ENCODE data around the gene ABHD8. TPM values are rescaled to one million over a fixed set of nuclear protein-coding genes. Genes with fewer than 3 reads are reported as not detected.

ABHD8 gene
- total and polyA plus RNA-seq, 5 donors from 2014 or later: 5.1 to 8.7 (median 6.0) TPM

DNA sequence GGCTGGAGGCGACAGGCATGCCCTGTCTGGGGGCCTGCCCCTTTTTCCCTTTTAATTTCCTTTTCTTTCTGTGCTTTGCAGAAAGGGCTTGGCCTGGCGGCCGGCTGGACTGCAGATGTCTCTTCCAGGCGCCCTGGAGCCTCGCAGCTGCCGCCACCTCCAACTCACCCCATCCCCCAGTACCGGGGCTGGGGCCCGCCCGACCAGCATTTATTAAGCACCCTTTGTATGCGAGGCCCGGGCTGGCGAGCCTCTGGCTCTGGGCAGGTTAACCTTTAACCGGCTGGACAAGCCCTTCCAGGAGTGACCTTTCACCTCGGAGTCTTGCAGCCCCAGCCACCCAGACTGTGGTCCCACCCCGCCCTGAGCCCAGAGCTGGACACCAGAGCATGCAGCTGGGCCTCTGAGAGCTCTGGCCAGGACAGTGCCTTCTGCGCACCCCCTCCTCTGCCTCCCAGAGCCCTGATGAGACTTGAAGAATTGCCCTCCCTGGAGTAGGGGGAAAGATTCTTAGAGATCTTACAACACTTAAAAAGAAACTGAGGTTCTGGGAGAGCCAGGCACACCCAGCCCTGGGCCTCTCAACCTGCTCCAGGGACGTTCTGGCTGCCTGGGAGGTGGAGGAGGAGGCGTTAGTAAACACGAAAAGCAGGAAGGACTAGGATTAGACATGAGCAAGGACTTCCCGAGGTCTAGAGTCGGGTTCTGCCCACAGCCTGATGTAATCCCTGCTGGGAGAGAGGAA is 56.4 kb downstream of the ABHD8 start:
- DNase-seq: no peak
- Histone ChIP-seq H3K9me3 (ENCODE audit: control insufficient read depth in 2 of 2, low read length in 2 of 2) (no peaks in the 10 kb centered on the region), H3K4me3 (ENCODE audit: low read depth, low read length) (no peak overlapping the region), H3K27me3 (ENCODE audit: control insufficient read depth, insufficient read depth, low read length) (no peaks in the 10 kb centered on the region), H3K27ac (ENCODE audit: insufficient read depth, low read length, poor library complexity, severe bottlenecking) (no peak overlapping the region), H3K4me1 (ENCODE audit: control insufficient read depth, insufficient read depth, low read length, poor library complexity, severe bottlenecking) (peaks cover 19% of the 10 kb centered on the region), H3K36me3 (ENCODE audit: control insufficient read depth, insufficient read depth, low read length) (no peaks in the 10 kb centered on the region)
- H3K4me3 Mint-ChIP-seq: peak overlapping the region; percentile 53 to 85 (median 69)
- H3K27ac Mint-ChIP-seq: peak overlapping the region in 1 of 3 donors; percentile 69
- H3K36me3 Mint-ChIP-seq: no peaks in the 10 kb centered on the region
- no peaks in the 10 kb centered on the region for H3K9me3 Mint-ChIP-seq
- peaks cover 0 to 12% (median 1%) of the 10 kb centered on the region in 4 donors for H3K4me1 Mint-ChIP-seq
- no peak for ATAC-seq (ENCODE audit: low read depth in 2 of 2)
- peaks cover 31% of the 10 kb centered on the region for H3K27me3 Mint-ChIP-seq

DNA sequence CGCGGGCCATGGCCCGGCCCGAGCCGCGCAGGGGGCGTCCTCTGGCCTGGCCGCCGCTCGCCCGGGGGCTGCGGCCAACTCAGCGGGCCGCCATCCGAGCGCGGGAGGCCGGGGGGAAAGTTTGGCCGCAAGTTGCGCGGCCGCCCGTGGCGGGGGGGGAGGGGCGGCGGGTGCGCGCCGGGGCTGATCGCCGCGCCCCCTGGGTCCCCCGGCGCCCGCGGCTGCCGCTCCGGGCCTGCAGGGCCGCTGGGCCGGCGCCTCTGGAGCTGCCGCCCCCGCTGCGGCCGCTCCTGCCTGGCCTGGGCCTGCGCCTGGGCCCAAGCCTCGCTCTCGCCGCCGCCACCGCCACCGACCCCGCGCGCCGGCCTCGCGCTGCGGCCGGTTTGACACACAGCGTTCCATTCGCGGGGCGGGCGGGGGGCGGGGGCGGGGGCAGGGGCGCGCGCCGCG is 57.7 kb downstream of the ABHD8 start, which contains the start of gene NR2F6:
Gene NR2F6 (minus strand): TSS at position 385 of the 450 bp plus-strand sequence. CDS start 699 bp downstream, outside the sequence.
- H3K4me3 ChIP-seq (ENCODE audit: low read depth, low read length): no peak within 1 kb of the TSS
- ATAC-seq (ENCODE audit: low read depth in 2 of 2): peak in 1 of 2 donors; percentile 5

DNA sequence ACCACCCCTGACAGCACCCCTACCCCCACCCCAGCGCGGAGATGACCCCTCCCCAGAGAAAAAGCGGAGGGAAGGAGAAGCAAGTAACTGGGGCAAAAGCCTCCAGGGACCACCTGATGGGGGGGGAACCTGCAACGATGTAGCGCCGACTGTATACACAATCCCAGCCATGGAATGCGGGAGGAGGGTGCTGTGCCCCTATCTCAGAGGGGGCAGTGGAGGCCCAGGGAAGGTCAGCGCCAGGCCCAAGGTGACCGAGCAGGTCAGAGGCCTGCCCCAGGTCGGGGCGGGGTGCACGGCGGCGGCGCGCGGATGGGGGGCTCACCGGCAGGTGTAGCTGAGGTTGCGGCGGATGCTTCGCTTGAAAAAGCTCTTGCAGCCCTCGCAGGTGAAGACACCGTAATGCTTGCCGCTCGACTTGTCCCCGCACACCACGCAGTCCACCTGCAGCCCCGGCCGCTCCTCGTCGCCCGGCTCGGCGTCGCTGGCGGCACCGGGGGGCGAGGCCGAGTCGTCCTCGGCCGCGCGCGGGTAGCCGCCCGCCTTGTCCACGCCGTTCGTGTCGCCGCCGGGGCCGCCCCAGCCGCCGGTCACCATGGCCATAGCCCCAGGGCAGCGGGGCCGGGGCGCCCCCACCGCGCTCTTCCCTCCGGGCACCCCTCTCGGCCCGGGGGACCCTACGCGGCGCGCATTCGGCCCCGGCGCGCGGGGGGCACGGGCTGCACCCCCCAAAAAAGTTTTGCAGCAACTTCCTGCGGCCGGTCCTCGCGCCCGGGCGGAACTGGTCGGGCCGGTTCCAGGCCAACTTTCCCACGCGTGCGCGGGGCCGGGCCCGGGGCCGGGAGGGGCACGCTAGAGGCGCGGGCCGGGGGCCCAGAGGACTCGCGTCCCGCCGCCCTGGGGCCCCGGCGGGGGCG is 58.3 kb downstream of the ABHD8 start:
- ATAC-seq (ENCODE audit: low read depth in 2 of 2): no peak
- H3K27me3 Mint-ChIP-seq: peaks cover 41% of the 10 kb centered on the region
- no peak overlapping the region for H3K4me3 ChIP-seq (ENCODE audit: low read depth, low read length)

More for the DNA sequence above, 57.7 kb downstream of the ABHD8 start, which contains the start of gene NR2F6:
- Histone ChIP-seq H3K4me1 (ENCODE audit: control insufficient read depth, insufficient read depth, low read length, poor library complexity, severe bottlenecking) (peaks cover 19% of the 10 kb centered on the region), H3K9me3 (ENCODE audit: control insufficient read depth in 2 of 2, low read length in 2 of 2) (no peaks in the 10 kb centered on the region), H3K36me3 (ENCODE audit: control insufficient read depth, insufficient read depth, low read length) (no peaks in the 10 kb centered on the region), H3K27me3 (ENCODE audit: control insufficient read depth, insufficient read depth, low read length) (no peaks in the 10 kb centered on the region), H3K27ac (ENCODE audit: insufficient read depth, low read length, poor library complexity, severe bottlenecking) (no peak within 1 kb of the TSS)
- Mint-ChIP-seq H3K36me3 (no peaks in the 10 kb centered on the region), H3K4me3 (peak within 1 kb of the TSS; percentile 83 to 92 (median 87)), H3K9me3 (no peaks in the 10 kb centered on the region), H3K27ac (peak within 1 kb of the TSS in 1 of 3 donors; percentile 71), H3K27me3 (peaks cover 40% of the 10 kb centered on the region), H3K4me1 (peaks cover 0 to 12% (median 1%) of the 10 kb centered on the region in 4 donors)
- DNase-seq: no peak

DNA sequence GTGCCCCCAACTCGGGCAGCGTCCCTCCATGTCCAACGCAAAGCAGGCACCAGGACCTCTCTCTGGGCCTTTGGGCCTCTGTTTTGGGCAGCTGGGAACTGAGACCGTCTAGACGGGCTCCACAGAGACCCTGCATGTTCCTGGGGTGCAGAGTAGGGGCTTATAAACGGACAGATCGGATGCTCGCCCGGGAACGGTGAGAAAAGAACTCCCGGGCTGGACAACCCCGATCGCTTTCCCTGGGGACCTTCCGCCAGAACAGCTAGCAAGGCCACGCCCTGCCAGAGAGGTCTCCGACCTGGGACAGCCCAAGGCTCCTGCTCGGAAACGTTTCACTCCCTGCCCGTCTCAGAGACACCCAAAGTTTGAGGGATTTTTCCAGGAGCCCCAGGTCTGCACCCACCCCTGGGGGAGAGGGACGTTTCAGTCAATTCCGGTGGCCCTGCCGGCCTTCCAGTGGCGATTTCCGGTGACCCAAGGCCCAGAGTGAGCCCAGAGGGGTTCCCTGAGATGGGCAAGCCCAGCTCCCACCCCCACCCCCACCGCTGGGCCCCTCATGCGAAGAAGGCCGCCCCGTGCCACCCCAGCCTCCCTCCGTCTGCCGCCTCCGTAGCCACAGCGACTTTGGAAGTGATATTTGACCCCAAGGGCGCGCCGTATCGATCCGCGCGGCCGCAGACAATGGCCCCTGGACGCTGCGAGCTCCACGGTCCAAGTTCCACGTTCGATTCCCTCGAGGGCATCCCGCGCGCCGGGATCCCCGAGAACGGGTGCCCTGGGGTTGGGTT is 59.2 kb downstream of the ABHD8 start:
- ATAC-seq (ENCODE audit: low read depth in 2 of 2) (no peak), DNase-seq (no peak)
- H3K27ac Mint-ChIP-seq: no peak overlapping the region
- H3K4me1 Mint-ChIP-seq: peaks cover 0 to 12% (median 1%) of the 10 kb centered on the region in 4 donors
- no peaks in the 10 kb centered on the region for H3K27me3 ChIP-seq (ENCODE audit: control insufficient read depth, insufficient read depth, low read length)
- H3K4me3 ChIP-seq (ENCODE audit: low read depth, low read length): no peak overlapping the region
- H3K9me3 ChIP-seq (ENCODE audit: control insufficient read depth in 2 of 2, low read length in 2 of 2): no peaks in the 10 kb centered on the region
- peaks cover 41% of the 10 kb centered on the region for H3K27me3 Mint-ChIP-seq
- no peaks in the 10 kb centered on the region for H3K9me3 Mint-ChIP-seq
- no peaks in the 10 kb centered on the region for H3K36me3 Mint-ChIP-seq
- H3K4me3 Mint-ChIP-seq: peak overlapping the region; percentile 52 to 67 (median 64)
- no peaks in the 10 kb centered on the region for H3K36me3 ChIP-seq (ENCODE audit: control insufficient read depth, insufficient read depth, low read length)
- H3K4me1 ChIP-seq (ENCODE audit: control insufficient read depth, insufficient read depth, low read length, poor library complexity, severe bottlenecking): peaks cover 19% of the 10 kb centered on the region
- no peak overlapping the region for H3K27ac ChIP-seq (ENCODE audit: insufficient read depth, low read length, poor library complexity, severe bottlenecking)

More for the DNA sequence above, 58.3 kb downstream of the ABHD8 start:
- no peaks in the 10 kb centered on the region for H3K9me3 Mint-ChIP-seq
- no peak overlapping the region for H3K27ac Mint-ChIP-seq
- H3K4me3 Mint-ChIP-seq: peak overlapping the region; percentile 5 to 67 (median 64)
- H3K4me1 Mint-ChIP-seq: peaks cover 0 to 12% (median 1%) of the 10 kb centered on the region in 4 donors
- Histone ChIP-seq H3K27me3 (ENCODE audit: control insufficient read depth, insufficient read depth, low read length) (no peaks in the 10 kb centered on the region), H3K9me3 (ENCODE audit: control insufficient read depth in 2 of 2, low read length in 2 of 2) (no peaks in the 10 kb centered on the region), H3K36me3 (ENCODE audit: control insufficient read depth, insufficient read depth, low read length) (no peaks in the 10 kb centered on the region), H3K4me1 (ENCODE audit: control insufficient read depth, insufficient read depth, low read length, poor library complexity, severe bottlenecking) (peaks cover 19% of the 10 kb centered on the region), H3K27ac (ENCODE audit: insufficient read depth, low read length, poor library complexity, severe bottlenecking) (no peak overlapping the region)
- no peaks in the 10 kb centered on the region for H3K36me3 Mint-ChIP-seq
- no peak for DNase-seq

DNA sequence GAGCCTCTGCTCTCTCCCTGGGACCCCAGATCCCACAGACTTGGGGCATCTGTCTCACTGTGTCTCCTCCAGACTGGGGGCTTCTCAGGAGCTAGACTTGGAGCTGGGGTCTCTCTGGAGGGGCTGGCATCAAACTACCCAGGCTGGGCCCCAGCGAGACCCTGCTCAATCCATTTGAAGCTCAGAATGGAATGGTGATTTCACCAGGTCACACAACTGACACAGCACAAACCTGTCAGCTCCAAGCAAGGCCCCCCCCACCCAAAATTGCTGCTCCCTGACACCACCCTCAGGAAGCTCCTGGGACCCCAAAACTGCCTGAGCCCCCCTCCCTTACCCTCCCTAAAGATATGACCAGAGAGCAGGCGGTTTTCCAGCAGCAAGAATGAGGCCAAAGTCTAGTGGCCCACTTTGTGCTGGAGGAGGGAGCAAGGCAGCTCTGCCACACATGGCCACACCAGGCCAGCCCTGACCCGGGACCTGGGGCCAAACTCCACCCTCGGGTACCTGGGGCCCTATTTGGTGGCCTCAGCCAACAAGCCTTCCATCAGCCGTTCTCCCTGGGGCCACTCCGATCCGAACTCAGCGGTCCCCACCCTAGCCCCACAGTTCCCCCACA is 59.9 kb downstream of the ABHD8 start:
- ATAC-seq (ENCODE audit: low read depth in 2 of 2) (no peak), DNase-seq (no peak)
- Mint-ChIP-seq H3K9me3 (no peaks in the 10 kb centered on the region), H3K27me3 (peaks cover 43% of the 10 kb centered on the region), H3K27ac (no peak overlapping the region), H3K36me3 (no peaks in the 10 kb centered on the region), H3K4me3 (peak overlapping the region; percentile 32 to 52 (median 44)), H3K4me1 (peaks cover 0 to 12% (median 1%) of the 10 kb centered on the region in 4 donors)
- no peak overlapping the region for H3K27ac ChIP-seq (ENCODE audit: insufficient read depth, low read length, poor library complexity, severe bottlenecking)
- no peaks in the 10 kb centered on the region for H3K36me3 ChIP-seq (ENCODE audit: control insufficient read depth, insufficient read depth, low read length)
- H3K9me3 ChIP-seq (ENCODE audit: control insufficient read depth in 2 of 2, low read length in 2 of 2): no peaks in the 10 kb centered on the region
- no peaks in the 10 kb centered on the region for H3K27me3 ChIP-seq (ENCODE audit: control insufficient read depth, insufficient read depth, low read length)
- H3K4me1 ChIP-seq (ENCODE audit: control insufficient read depth, insufficient read depth, low read length, poor library complexity, severe bottlenecking): peaks cover 19% of the 10 kb centered on the region
- H3K4me3 ChIP-seq (ENCODE audit: low read depth, low read length): no peak overlapping the region

DNA sequence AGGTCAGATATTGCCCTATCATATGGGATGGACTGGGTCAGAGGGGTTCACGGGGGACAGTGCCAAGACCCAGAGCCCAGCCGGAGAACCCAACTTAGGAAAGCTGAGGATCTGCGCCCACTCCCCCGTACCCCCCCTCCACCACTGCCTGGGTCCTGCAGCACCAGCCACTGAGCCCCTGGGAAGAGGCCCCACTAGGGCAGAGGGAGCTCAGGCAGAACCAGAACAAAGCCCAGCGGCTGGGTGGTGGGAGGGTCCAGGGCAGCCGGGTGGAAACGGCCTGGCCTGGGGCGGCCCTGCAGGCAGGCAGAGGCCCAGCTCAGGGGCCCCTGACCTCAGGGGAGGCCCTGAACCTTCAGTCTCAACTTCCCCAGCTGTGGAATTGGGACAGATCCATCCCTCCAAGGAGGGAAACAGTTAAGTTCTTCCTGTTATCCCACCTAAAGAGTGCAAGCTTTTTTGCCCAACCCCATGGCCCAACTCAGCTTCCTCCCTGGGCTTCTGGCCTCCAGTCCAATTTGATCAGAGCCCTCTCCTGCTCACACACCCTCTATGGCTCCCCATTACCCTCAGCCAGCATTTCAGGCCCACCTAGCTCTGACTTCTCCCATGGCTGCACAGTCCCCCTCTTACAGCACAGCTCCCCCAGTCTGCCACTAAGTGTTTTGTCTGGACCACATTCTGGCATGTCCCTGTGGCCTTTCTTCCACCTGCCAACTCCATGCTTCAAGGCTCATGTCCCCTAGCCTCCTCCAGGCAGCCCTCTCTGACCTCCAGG is 60.6 kb downstream of the ABHD8 start:
- Mint-ChIP-seq H3K4me1 (peaks cover 0 to 12% (median 1%) of the 10 kb centered on the region in 4 donors), H3K36me3 (no peaks in the 10 kb centered on the region), H3K9me3 (no peaks in the 10 kb centered on the region), H3K27me3 (peaks cover 49% of the 10 kb centered on the region), H3K4me3 (no peak overlapping the region), H3K27ac (no peak overlapping the region)
- Histone ChIP-seq H3K4me1 (ENCODE audit: control insufficient read depth, insufficient read depth, low read length, poor library complexity, severe bottlenecking) (peaks cover 19% of the 10 kb centered on the region), H3K9me3 (ENCODE audit: control insufficient read depth in 2 of 2, low read length in 2 of 2) (no peaks in the 10 kb centered on the region), H3K36me3 (ENCODE audit: control insufficient read depth, insufficient read depth, low read length) (no peaks in the 10 kb centered on the region), H3K27ac (ENCODE audit: insufficient read depth, low read length, poor library complexity, severe bottlenecking) (no peak overlapping the region), H3K4me3 (ENCODE audit: low read depth, low read length) (no peak overlapping the region), H3K27me3 (ENCODE audit: control insufficient read depth, insufficient read depth, low read length) (no peaks in the 10 kb centered on the region)
- DNase-seq: no peak
- no peak for ATAC-seq (ENCODE audit: low read depth in 2 of 2)

Measured in CD4-positive, CD25-positive, alpha-beta regulatory T cell (primary cell).